PC-9 (cell line): ENCODE data around the gene TCF12. TPM values are rescaled to one million over a fixed set of nuclear protein-coding genes. Genes with fewer than 3 reads are reported as not detected.

Source experiments
- BruUV-seq: library from RNA; stranded (reverse); fragments of 400-500 nt; replicated peaks from 2 replicates; lab custom pipeline; 2021; lab: Mats Ljungman, UMichigan
- CTCF ChIA-PET: fragments of 300-600 bp; sonication (Branson Sonifier 250); formaldehyde crosslinking; loops from one replicate; lab custom pipeline; 2022; ENCODE audit warnings: antibody characterized with exemption; lab: Charles Lee
- POLR2A ChIA-PET: fragments of 300-600 bp; sonication (Branson Sonifier 250); formaldehyde crosslinking; loops from one replicate; lab custom pipeline; 2022; ENCODE audit warnings: antibody characterized with exemption; ENCODE audit not compliant: unreplicated experiment; lab: Charles Lee
- DNase-seq, 2 experiments: peaks; one replicate each; pipeline versions ENCODE4 v3.0.0 to v3.0.0-alpha.2; 2015 to 2022; ENCODE audit warnings: mixed read lengths in 1 of 2
- H2AFZ ChIP-seq: fragments of 200-600 bp; sonication (generic); 2 replicates; pipeline ENCODE4 v1.8.1; 2017; ENCODE audit warnings: antibody characterized with exemption
- H3F3A ChIP-seq: fragments of 200-600 bp; sonication (generic); 2 replicates; pipeline ENCODE4 v1.8.1; 2017; ENCODE audit warnings: antibody characterized with exemption, mild to moderate bottlenecking, low read depth; ENCODE audit not compliant: insufficient read depth
- H3K27ac ChIP-seq: fragments of 200-600 bp; sonication (generic); 2 replicates; pipeline ENCODE4 v1.6.1; 2016; ENCODE audit warnings: mixed run types
- H3K27me3 ChIP-seq: fragments of 200-600 bp; sonication (generic); 2 replicates; pipeline ENCODE4 v1.6.1; 2016; ENCODE audit warnings: low read depth, mixed run types; ENCODE audit not compliant: insufficient read depth
- H3K36me3 ChIP-seq: fragments of 200-600 bp; sonication (generic); 2 replicates; pipeline ENCODE4 v1.6.1; 2016; ENCODE audit warnings: low read depth, mixed run types
- H3K4me1 ChIP-seq: fragments of 200-600 bp; sonication (generic); replicated peaks from 2 replicates; pipeline ENCODE4 v1.6.1; 2016; ENCODE audit warnings: mixed run types; ENCODE audit not compliant: insufficient read depth
- H3K4me2 ChIP-seq: fragments of 200-600 bp; sonication (generic); 2 replicates; pipeline ENCODE4 v1.6.1; 2017; ENCODE audit warnings: mixed run types
- H3K4me3 ChIP-seq: fragments of 200-600 bp; sonication (generic); 2 replicates; pipeline ENCODE4 v1.6.1; 2016; ENCODE audit warnings: mixed run types
- H3K79me2 ChIP-seq: fragments of 200-600 bp; sonication (generic); 2 replicates; pipeline ENCODE4 v1.6.1; 2017; ENCODE audit warnings: low read depth, mixed run types
- H3K9me2 ChIP-seq: fragments of 200-600 bp; sonication (generic); 2 replicates; pipeline ENCODE4 v1.8.1; 2017; ENCODE audit warnings: mild to moderate bottlenecking; ENCODE audit not compliant: insufficient read depth
- H3K9me3 ChIP-seq: fragments of 200-600 bp; sonication (generic); 2 replicates; pipeline ENCODE4 v1.8.1; 2016; ENCODE audit warnings: low read depth; ENCODE audit not compliant: insufficient read depth
- H4K20me1 ChIP-seq: fragments of 200-600 bp; sonication (generic); 2 replicates; pipeline ENCODE4 v1.8.1; 2017; ENCODE audit not compliant: insufficient read depth
- CTCF ChIP-seq: fragments of 200-600 bp; sonication (generic); conservative IDR thresholded peaks from 2 replicates; pipeline ENCODE4 v1.6.1; 2017; ENCODE audit warnings: mixed run types, antibody characterized with exemption, mild to moderate bottlenecking, moderate library complexity
- EZH2 ChIP-seq: fragments of 200-600 bp; sonication (generic); IDR thresholded peaks from 2 replicates; pipeline ENCODE4 v1.8.0; 2017; ENCODE audit warnings: antibody characterized with exemption, low read depth
- intact Hi-C: fragments of 100-400 bp; cut with micrococcal nuclease; formaldehyde crosslinking; loops from one replicate; pipeline ENCODE4 v1.10.0; 2022; ENCODE audit not compliant: unreplicated experiment
- total RNA-seq: library from RNA; stranded (reverse); gene quantifications from 2 replicates; pipeline ENCODE4 v1.2.3, GENCODE V29; 2021

The TCF12 gene
- total RNA-seq, 1 experiment from 2014 or later, result 60.1 TPM

GRCh38 chr15:57235873-57236272, 317.4 kb downstream of the TCF12 start:
- no peaks in the 10 kb centered on the region for H3K4me1 ChIP-seq
- no peaks in the 10 kb centered on the region for H3K9me2 ChIP-seq
- no peak overlapping the region for H2AFZ ChIP-seq
- no TSS peak for BruUV-seq
- H3K27ac ChIP-seq, result no peak overlapping the region
- no peaks in the 10 kb centered on the region for H3K36me3 ChIP-seq
- ChIA-PET POLR2A (no interaction called here), CTCF (no interaction called here)
- no peak overlapping the region for H3K4me3 ChIP-seq
- no peak for DNase-seq
- no peak overlapping the region for H3K4me2 ChIP-seq
- H4K20me1 ChIP-seq, result 0 out of 2 replicates have a peak, but pooled peaks cover 3% of the 10 kb centered on the region
- no peak for TF ChIP-seq CTCF
- no peak for TF ChIP-seq EZH2
- H3K27me3 ChIP-seq, result no peaks in the 10 kb centered on the region
- intact Hi-C loops, result no loop called here
- no peaks in the 10 kb centered on the region for H3K9me3 ChIP-seq
- H3F3A ChIP-seq, result no peaks in the 10 kb centered on the region
- H3K79me2 ChIP-seq, result no peaks in the 10 kb centered on the region

- ChIA-PET CTCF (no interaction called here), POLR2A (no interaction called here)
- no peaks in the 10 kb centered on the region for H3K27me3 ChIP-seq
- H3K79me2 ChIP-seq, result no peaks in the 10 kb centered on the region
- H2AFZ ChIP-seq, result no peak overlapping the region
- DNase-seq, result no peak
- BruUV-seq, result no TSS peak
- intact Hi-C loops, result no loop called here
- no peaks in the 10 kb centered on the region for H4K20me1 ChIP-seq
- H3K9me3 ChIP-seq, result no peaks in the 10 kb centered on the region
- H3K4me1 ChIP-seq, result no peaks in the 10 kb centered on the region
- no peaks in the 10 kb centered on the region for H3K36me3 ChIP-seq
- TF ChIP-seq CTCF (no peak), EZH2 (no peak)
- H3F3A ChIP-seq, result no peaks in the 10 kb centered on the region
- H3K4me3 ChIP-seq, result no peak overlapping the region
- H3K9me2 ChIP-seq, result no peaks in the 10 kb centered on the region
- no peak overlapping the region for H3K4me2 ChIP-seq
- no peak overlapping the region for H3K27ac ChIP-seq
Measured at GRCh38 chr15:57236561-57237300, 318.3 kb downstream of the TCF12 start.

GRCh38 chr15:57237301-57237642, 318.8 kb downstream of the TCF12 start:
- ChIA-PET POLR2A (interaction anchor here (0.5 kb wide), 1 partner anchor 381 kb away, joined by 5 read pairs; no protein-coding TSS in a partner anchor), CTCF (interaction anchor here (0.6 kb wide), 1 partner anchor 615 kb away, joined by 3 read pairs; no protein-coding TSS in a partner anchor)
- H3K9me3 ChIP-seq, result no peaks in the 10 kb centered on the region
- no peak overlapping the region for H3K4me2 ChIP-seq
- intact Hi-C loops, result no loop called here
- no peak for DNase-seq
- H3K27me3 ChIP-seq, result no peaks in the 10 kb centered on the region
- H4K20me1 ChIP-seq, result no peaks in the 10 kb centered on the region
- no peaks in the 10 kb centered on the region for H3K9me2 ChIP-seq
- no peak overlapping the region for H2AFZ ChIP-seq
- no peaks in the 10 kb centered on the region for H3K36me3 ChIP-seq
- no peaks in the 10 kb centered on the region for H3K4me1 ChIP-seq
- H3F3A ChIP-seq, result no peaks in the 10 kb centered on the region
- no TSS peak for BruUV-seq
- TF ChIP-seq EZH2, result no peak
- TF ChIP-seq CTCF, result no peak
- H3K27ac ChIP-seq, result no peak overlapping the region
- H3K79me2 ChIP-seq, result no peaks in the 10 kb centered on the region
- H3K4me3 ChIP-seq, result no peak overlapping the region
